CD4-positive, alpha-beta T cell treated with Interleukin-21 for 1 hour (primary cell): ENCODE data around the gene SART1.
A peak's percentile ranks its signal among the peaks of the same experiment; 100 is the strongest.
"Not testable (repeated sequence)": the region's sequence is repeated elsewhere in the genome, so short reads cannot be mapped to it uniquely, and the experiment has no call there.

Experiments
- DNase-seq: peaks from one replicate; pipeline ENCODE4 v3.0.0-alpha.2; 2020

Gene SART1

GRCh38 chr11:66001942-66002647 lies 40.6 kb downstream of the SART1 start, which contains the start of the genes BANF1 and EIF1AD:
TSS of gene BANF1 (plus strand) at chr11:66002503. CDS start at chr11:66003251, 748 bp downstream.
TSS of gene EIF1AD (minus strand) at chr11:66002157. CDS start at chr11:66000389, 1,768 bp downstream.
- DNase-seq, result peak; percentile 97

- no peak for DNase-seq
Observed at GRCh38 chr11:66002648-66003225, 41.2 kb downstream of the SART1 start.

GRCh38 chr11:66003291-66003690 lies 41.8 kb downstream of the SART1 start:
- DNase-seq, result no peak

GRCh38 chr11:66004186-66004585 lies 42.7 kb downstream of the SART1 start:
- DNase-seq, result no peak

GRCh38 chr11:66006134-66006890 lies 44.8 kb downstream of the SART1 start:
- DNase-seq, result no peak

- no peak for DNase-seq
Observed at GRCh38 chr11:66006891-66007176, 45.3 kb downstream of the SART1 start.

GRCh38 chr11:66007201-66007634 lies 45.7 kb downstream of the SART1 start:
- no peak for DNase-seq

- no peak for DNase-seq
Observed at GRCh38 chr11:66008095-66008467, 46.5 kb downstream of the SART1 start.

- DNase-seq, result no peak
Observed at GRCh38 chr11:66008468-66009101, 47.1 kb downstream of the SART1 start.

- DNase-seq, result not testable (repeated sequence)
Observed at GRCh38 chr11:66010036-66010435, 48.5 kb downstream of the SART1 start.

GRCh38 chr11:66011239-66011784 lies 49.8 kb downstream of the SART1 start:
- DNase-seq, result no peak

GRCh38 chr11:66011785-66012303 lies 50.3 kb downstream of the SART1 start, which contains the start of gene CST6:
TSS of gene CST6 (plus strand) at chr11:66012008. CDS start at chr11:66012045, 37 bp downstream.
- DNase-seq, result no peak

GRCh38 chr11:66012371-66012945 lies 50.9 kb downstream of the SART1 start:
- DNase-seq, result no peak

GRCh38 chr11:66012946-66013761 lies 51.6 kb downstream of the SART1 start:
- DNase-seq, result no peak

- no peak for DNase-seq
Observed at GRCh38 chr11:66013762-66014100, 52.2 kb downstream of the SART1 start.

GRCh38 chr11:66014804-66015453 lies 53.4 kb downstream of the SART1 start:
- no peak for DNase-seq

- no peak for DNase-seq
Observed at GRCh38 chr11:66015454-66015881, 53.9 kb downstream of the SART1 start.

- no peak for DNase-seq
Observed at GRCh38 chr11:66015936-66016792, 54.6 kb downstream of the SART1 start.

GRCh38 chr11:66016793-66017177 lies 55.3 kb downstream of the SART1 start:
- no peak for DNase-seq

- DNase-seq, result no peak
Observed at GRCh38 chr11:66017321-66017720, 55.8 kb downstream of the SART1 start.
